ENCODE measurements around the gene ZCCHC3.
"Not testable (repeated sequence)": the region's sequence is repeated elsewhere in the genome, so short reads cannot be mapped to it uniquely, and the experiment has no call there.

ZCCHC3 gene

GRCh38 chr20:297098-297924 lies at the start of gene ZCCHC3:
Gene ZCCHC3, plus strand, starts transcription at chr20:297570. Its CDS starts 17 bp downstream, at chr20:297587.
- peak; percentile 88 for ATAC-seq
- DNase-seq, result peak; percentile 86

- ATAC-seq, result no peak
- no peak for DNase-seq
Observed at GRCh38 chr20:251354-251753, 46.0 kb upstream of the ZCCHC3 start.

GRCh38 chr20:252801-253200 lies 44.6 kb upstream of the ZCCHC3 start:
- DNase-seq (no peak), ATAC-seq (no peak)

- ATAC-seq, DNase-seq: not testable (repeated sequence)
Observed at GRCh38 chr20:253447-253846, 43.9 kb upstream of the ZCCHC3 start.

GRCh38 chr20:257419-257818 lies 40.0 kb upstream of the ZCCHC3 start, which contains the start of gene DEFB132:
Gene DEFB132, plus strand, starts transcription at chr20:257724. Its CDS starts 55 bp downstream, at chr20:257779.
- ATAC-seq (no peak), DNase-seq (no peak)

GRCh38 chr20:258269-258858 lies 39.0 kb upstream of the ZCCHC3 start:
- DNase-seq, result no peak

GRCh38 chr20:258963-259362 lies 38.4 kb upstream of the ZCCHC3 start:
- DNase-seq (no peak), ATAC-seq (no peak)

More at GRCh38 chr20:258269-258858, 39.0 kb upstream of the ZCCHC3 start:
- ATAC-seq, result no peak

- no peak for ATAC-seq
- no peak for DNase-seq
Observed at GRCh38 chr20:259981-260380, 37.4 kb upstream of the ZCCHC3 start.

GRCh38 chr20:263701-264100 lies 33.7 kb upstream of the ZCCHC3 start:
- no peak for DNase-seq
- no peak for ATAC-seq

- DNase-seq (peak; percentile 94), ATAC-seq (peak; percentile 95)
Observed at GRCh38 chr20:266596-267562, 30.5 kb upstream of the ZCCHC3 start.

- DNase-seq (no peak), ATAC-seq (no peak)
Observed at GRCh38 chr20:270517-270916, 26.9 kb upstream of the ZCCHC3 start.

GRCh38 chr20:271069-271468 lies 26.3 kb upstream of the ZCCHC3 start:
- DNase-seq, result no peak

GRCh38 chr20:271528-271927 lies 25.8 kb upstream of the ZCCHC3 start:
- DNase-seq (no peak), ATAC-seq (no peak)

More at GRCh38 chr20:271069-271468, 26.3 kb upstream of the ZCCHC3 start:
- no peak for ATAC-seq

GRCh38 chr20:272718-273117 lies 24.7 kb upstream of the ZCCHC3 start:
- DNase-seq, result no peak
- no peak for ATAC-seq

GRCh38 chr20:273884-274283 lies 23.5 kb upstream of the ZCCHC3 start:
- DNase-seq (no peak), ATAC-seq (no peak)

- ATAC-seq (no peak), DNase-seq (no peak)
Observed at GRCh38 chr20:275791-276190, 21.6 kb upstream of the ZCCHC3 start.

- no peak for DNase-seq
- ATAC-seq, result no peak
Observed at GRCh38 chr20:276620-277495, 20.5 kb upstream of the ZCCHC3 start.

GRCh38 chr20:277496-277781 lies 19.9 kb upstream of the ZCCHC3 start:
- no peak for DNase-seq
- no peak for ATAC-seq

GRCh38 chr20:278181-278580 lies 19.2 kb upstream of the ZCCHC3 start:
- ATAC-seq (no peak), DNase-seq (no peak)

GRCh38 chr20:278607-279571 lies 18.5 kb upstream of the ZCCHC3 start:
- ATAC-seq (no peak), DNase-seq (no peak)
